Superior temporal gyrus (tissue), 1 donor: ENCODE measurements around the gene TEX50.
"Not testable (repeated sequence)": the region's sequence is repeated elsewhere in the genome, so short reads cannot be mapped to it uniquely, and the experiment has no call there.

Experiments
- DNase-seq: peaks from one replicate; pipeline ENCODE4 v3.0.0-alpha.2; 2016; ENCODE audit errors: extremely low spot score

Gene TEX50

GRCh38 chr1:173635116-173635515 lies at the start of gene TEX50:
TSS of gene TEX50 (plus strand) at chr1:173635338. CDS start at chr1:173635522, 184 bp downstream.
- DNase-seq, result no peak

- no peak for DNase-seq
Observed at GRCh38 chr1:173590557-173590956, 44.6 kb upstream of the TEX50 start.

GRCh38 chr1:173591138-173591537 lies 44.0 kb upstream of the TEX50 start:
- DNase-seq, result not testable (repeated sequence)

GRCh38 chr1:173596097-173596825 lies 38.9 kb upstream of the TEX50 start:
- no peak for DNase-seq

GRCh38 chr1:173601588-173601987 lies 33.5 kb upstream of the TEX50 start:
- no peak for DNase-seq

GRCh38 chr1:173603056-173603591 lies 32.0 kb upstream of the TEX50 start, which contains the start of gene SLC9C2:
TSS of gene SLC9C2 (minus strand) at chr1:173603072. CDS start at chr1:173601776, 1,296 bp downstream.
- DNase-seq, result no peak

- DNase-seq, result no peak
Observed at GRCh38 chr1:173608503-173609216, 26.5 kb upstream of the TEX50 start.

- not testable (repeated sequence) for DNase-seq
Observed at GRCh38 chr1:173613086-173613485, 22.1 kb upstream of the TEX50 start.

GRCh38 chr1:173616859-173617258 lies 18.3 kb upstream of the TEX50 start:
- no peak for DNase-seq

GRCh38 chr1:173627269-173627668 lies 7.9 kb upstream of the TEX50 start:
- DNase-seq, result no peak

- no peak for DNase-seq
Observed at GRCh38 chr1:173628888-173629287, 6.2 kb upstream of the TEX50 start.

- not testable (repeated sequence) for DNase-seq
Observed at GRCh38 chr1:173637236-173638042, 2.3 kb downstream of the TEX50 start.

GRCh38 chr1:173638043-173639021 lies 3.2 kb downstream of the TEX50 start:
- no peak for DNase-seq

- no peak for DNase-seq
Observed at GRCh38 chr1:173639102-173639501, 4.0 kb downstream of the TEX50 start.

GRCh38 chr1:173642450-173643139 lies 7.5 kb downstream of the TEX50 start:
- DNase-seq, result not testable (repeated sequence)

GRCh38 chr1:173646656-173647055 lies 11.5 kb downstream of the TEX50 start:
- no peak for DNase-seq

GRCh38 chr1:173648880-173649605 lies 13.9 kb downstream of the TEX50 start:
- DNase-seq, result no peak

GRCh38 chr1:173660306-173660705 lies 25.2 kb downstream of the TEX50 start:
- DNase-seq, result no peak

- no peak for DNase-seq
Observed at GRCh38 chr1:173661271-173661670, 26.1 kb downstream of the TEX50 start.
